ENCODE data around the gene UPK1A.

UPK1A gene

GRCh38 chr19:35693835-35694599, 27.7 kb downstream of the UPK1A start:
- peak; percentile 86 for DNase-seq

GRCh38 chr19:35695895-35696422, 29.6 kb downstream of the UPK1A start:
- DNase-seq: no peak

GRCh38 chr19:35696835-35697234, 30.5 kb downstream of the UPK1A start:
- no peak for DNase-seq

GRCh38 chr19:35702223-35703012, 36.1 kb downstream of the UPK1A start:
- peak; percentile 99 for DNase-seq

- DNase-seq: no peak
Measured at GRCh38 chr19:35703343-35703742, 37.0 kb downstream of the UPK1A start.

GRCh38 chr19:35704218-35704617, 37.9 kb downstream of the UPK1A start, which contains the start of gene ZBTB32:
TSS of gene ZBTB32 (plus strand) at chr19:35704558. CDS start at chr19:35714627, 10,069 bp downstream.
- no peak for DNase-seq

GRCh38 chr19:35708391-35708790, 42.1 kb downstream of the UPK1A start:
- no peak for DNase-seq

GRCh38 chr19:35710784-35711723, 44.7 kb downstream of the UPK1A start:
- DNase-seq: no peak

- no peak for DNase-seq
Measured at GRCh38 chr19:35712567-35713505, 46.5 kb downstream of the UPK1A start.

- no peak for DNase-seq
Measured at GRCh38 chr19:35713506-35713850, 47.2 kb downstream of the UPK1A start.

- DNase-seq: no peak
Measured at GRCh38 chr19:35713904-35714495, 47.7 kb downstream of the UPK1A start.

- no peak for DNase-seq
Measured at GRCh38 chr19:35714601-35715354, 48.5 kb downstream of the UPK1A start.

- no peak for DNase-seq
Measured at GRCh38 chr19:35715355-35715809, 49.1 kb downstream of the UPK1A start.

- DNase-seq: peak; percentile 51
Measured at GRCh38 chr19:35715981-35716800, 49.9 kb downstream of the UPK1A start.

- DNase-seq: peak; percentile 95
Measured at GRCh38 chr19:35716801-35717664, 50.7 kb downstream of the UPK1A start.

GRCh38 chr19:35717665-35718344, 51.5 kb downstream of the UPK1A start, which contains the start of gene KMT2B:
TSS of gene KMT2B (plus strand) at chr19:35718003. CDS start at chr19:35718019, 16 bp downstream.
- no peak for DNase-seq

GRCh38 chr19:35718345-35719041, 52.2 kb downstream of the UPK1A start:
- no peak for DNase-seq
